ENCODE results near the gene ATP5ME. TPM values are rescaled to one million over a fixed set of nuclear protein-coding genes. Genes with fewer than 3 reads are reported as not detected.
A peak's percentile ranks its signal among the peaks of the same experiment; 100 is the strongest.

The ATP5ME gene
- total RNA-seq, 4 donors from 2014 or later: 24.7 to 172 (median 91.5) TPM

GRCh38 chr4:679104-679481, 5.0 kb upstream of the ATP5ME start:
- H3K9me3 ChIP-seq: no peaks in the 10 kb centered on the region
- in situ Hi-C loops (cut with MboI; ENCODE audit: low sequenced_read_pairs in 4 of 4) (loop anchor here in 1 of 4 donors (10.0 kb wide), 1 partner anchor 106 kb away; no protein-coding TSS in a partner anchor), intact Hi-C loops (cut with DNase I; ENCODE audit: low total_unique reads) (loop anchor here (10.0 kb wide), 1 partner anchor 184 kb away; the partner anchor contains the start of genes PIGG and ZNF721)
- no peak for TF ChIP-seq POLR2A (IDR thresholded peaks at IDR 0.05)
- H3K36me3 ChIP-seq: no peaks in the 10 kb centered on the region
- no peak for DNase-seq
- peaks cover 0 to 21% (median 6%) of the 10 kb centered on the region in 3 donors for H3K27me3 ChIP-seq
- H3K4me1 ChIP-seq: peaks cover 28 to 50% of the 10 kb centered on the region in 2 donors
- H3K27ac ChIP-seq: no peak overlapping the region
- ATAC-seq: no peak
- no peak overlapping the region for H3K4me3 ChIP-seq

DNA sequence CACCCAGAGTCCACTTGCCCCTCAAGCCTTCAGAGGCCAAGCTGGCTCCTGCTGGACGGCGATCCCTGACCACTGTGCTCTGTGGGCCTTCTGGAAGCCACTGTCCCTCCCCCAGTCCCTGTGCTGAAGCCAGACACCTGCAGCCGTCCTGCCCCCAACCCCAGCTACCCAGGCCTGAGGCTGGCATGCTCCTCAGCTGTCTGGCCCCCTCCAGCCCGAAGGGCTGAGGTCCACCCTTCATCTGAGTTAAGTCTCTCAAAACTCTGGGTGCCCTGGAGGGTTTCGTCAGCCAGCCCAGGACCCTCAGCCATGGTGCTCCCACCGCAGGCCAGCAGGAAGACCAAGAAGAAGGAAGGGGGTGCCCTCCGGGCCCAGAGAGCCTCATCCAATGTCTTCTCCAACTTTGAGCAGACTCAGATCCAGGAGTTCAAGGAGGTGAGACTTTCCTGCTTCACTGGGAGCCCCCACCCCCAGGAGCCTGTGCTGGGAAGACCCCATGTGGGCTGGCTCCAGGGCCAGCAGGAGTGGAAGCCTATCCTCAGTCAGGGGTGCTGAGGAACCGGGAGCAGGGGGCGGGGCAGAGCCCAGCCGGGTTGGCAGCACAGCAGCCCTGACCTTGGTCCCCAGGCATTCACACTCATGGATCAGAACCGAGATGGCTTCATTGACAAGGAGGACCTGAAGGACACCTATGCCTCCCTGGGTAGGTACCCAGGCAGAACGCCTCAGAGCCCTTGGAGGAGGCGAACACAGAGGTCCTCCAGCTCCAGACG, 4.4 kb upstream of the ATP5ME start:
- ATAC-seq: no peak
- no peaks in the 10 kb centered on the region for H3K36me3 ChIP-seq
- H3K4me3 ChIP-seq: no peak overlapping the region
- no peak overlapping the region for H3K27ac ChIP-seq
- H3K4me1 ChIP-seq: peaks cover 29 to 51% of the 10 kb centered on the region in 2 donors
- no peaks in the 10 kb centered on the region for H3K9me3 ChIP-seq
- no peak for TF ChIP-seq POLR2A (IDR thresholded peaks at IDR 0.05)
- H3K27me3 ChIP-seq: peaks cover 0 to 21% (median 6%) of the 10 kb centered on the region in 3 donors
- DNase-seq: no peak
- in situ Hi-C loops (cut with MboI; ENCODE audit: low sequenced_read_pairs in 4 of 4): loop anchor here in 1 of 4 donors (10.0 kb wide), 1 partner anchor 106 kb away; no protein-coding TSS in a partner anchor
- intact Hi-C loops (cut with DNase I; ENCODE audit: low total_unique reads): loop anchor here (10.0 kb wide), 1 partner anchor 184 kb away; the partner anchor contains the start of genes PIGG and ZNF721

GRCh38 chr4:677431-678293, 3.6 kb upstream of the ATP5ME start:
- peak in 1 of 2 donors; percentile 49 for DNase-seq
- Histone ChIP-seq H3K27ac (peak overlapping the region in 2 of 4 donors; percentile 96 to 99), H3K9me3 (no peaks in the 10 kb centered on the region), H3K36me3 (peaks cover 0 to 3% of the 10 kb centered on the region in 2 donors), H3K27me3 (peaks cover 0 to 21% (median 6%) of the 10 kb centered on the region in 3 donors), H3K4me3 (no peak overlapping the region), H3K4me1 (peaks cover 37 to 54% of the 10 kb centered on the region in 2 donors)
- ATAC-seq: no peak
- intact Hi-C loops (cut with DNase I; ENCODE audit: low total_unique reads) (loop anchor here (10.0 kb wide), 1 partner anchor 183 kb away; the partner anchor contains the start of genes PIGG and ZNF721), in situ Hi-C loops (cut with MboI; ENCODE audit: low sequenced_read_pairs in 4 of 4) (loop anchor here in 1 of 4 donors (10.0 kb wide), 1 partner anchor 107 kb away; no protein-coding TSS in a partner anchor)
- no peak for TF ChIP-seq POLR2A (IDR thresholded peaks at IDR 0.05)
- TF ChIP-seq, protein P1, sequence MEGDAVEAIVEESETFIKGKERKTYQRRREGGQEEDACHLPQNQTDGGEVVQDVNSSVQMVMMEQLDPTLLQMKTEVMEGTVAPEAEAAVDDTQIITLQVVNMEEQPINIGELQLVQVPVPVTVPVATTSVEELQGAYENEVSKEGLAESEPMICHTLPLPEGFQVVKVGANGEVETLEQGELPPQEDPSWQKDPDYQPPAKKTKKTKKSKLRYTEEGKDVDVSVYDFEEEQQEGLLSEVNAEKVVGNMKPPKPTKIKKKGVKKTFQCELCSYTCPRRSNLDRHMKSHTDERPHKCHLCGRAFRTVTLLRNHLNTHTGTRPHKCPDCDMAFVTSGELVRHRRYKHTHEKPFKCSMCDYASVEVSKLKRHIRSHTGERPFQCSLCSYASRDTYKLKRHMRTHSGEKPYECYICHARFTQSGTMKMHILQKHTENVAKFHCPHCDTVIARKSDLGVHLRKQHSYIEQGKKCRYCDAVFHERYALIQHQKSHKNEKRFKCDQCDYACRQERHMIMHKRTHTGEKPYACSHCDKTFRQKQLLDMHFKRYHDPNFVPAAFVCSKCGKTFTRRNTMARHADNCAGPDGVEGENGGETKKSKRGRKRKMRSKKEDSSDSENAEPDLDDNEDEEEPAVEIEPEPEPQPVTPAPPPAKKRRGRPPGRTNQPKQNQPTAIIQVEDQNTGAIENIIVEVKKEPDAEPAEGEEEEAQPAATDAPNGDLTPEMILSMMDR (IDR thresholded peaks at IDR 0.05 in 4 of 5, conservative IDR thresholded peaks at IDR 0.05 in 1 of 5): no peak

- Histone ChIP-seq H3K9me3 (no peaks in the 10 kb centered on the region), H3K27me3 (peaks cover 0 to 21% (median 6%) of the 10 kb centered on the region in 3 donors), H3K36me3 (peaks cover 0 to 11% of the 10 kb centered on the region in 2 donors), H3K4me1 (peaks cover 37 to 55% of the 10 kb centered on the region in 2 donors), H3K27ac (peak overlapping the region in 2 of 4 donors; percentile 96 to 99), H3K4me3 (no peak overlapping the region)
- no peak for DNase-seq
- intact Hi-C loops (cut with DNase I; ENCODE audit: low total_unique reads) (loop anchor here (10.0 kb wide), 1 partner anchor 182 kb away; the partner anchor contains the start of genes PIGG and ZNF721), in situ Hi-C loops (cut with MboI; ENCODE audit: low sequenced_read_pairs in 4 of 4) (loop anchor here in 1 of 4 donors (10.0 kb wide), 1 partner anchor 108 kb away; no protein-coding TSS in a partner anchor)
- ATAC-seq: no peak
- no peak for TF ChIP-seq POLR2A (IDR thresholded peaks at IDR 0.05)
- TF ChIP-seq, protein P1 (IDR thresholded peaks at IDR 0.05 in 4 of 5, conservative IDR thresholded peaks at IDR 0.05 in 1 of 5): no peak
Measured at GRCh38 chr4:676871-677235, 2.8 kb upstream of the ATP5ME start.

Measured in gastrocnemius medialis (tissue), 4 donors.